Endothelial cell (in vitro differentiated cells): ENCODE measurements around the gene PCNX2. TPM values are rescaled to one million over a fixed set of nuclear protein-coding genes. Genes with fewer than 3 reads are reported as not detected.

Experiments used
- DNase-seq: peaks from one replicate; pipeline ENCODE4 v3.0.0; 2021; ENCODE audit warnings: low spot score
- H3K27ac Mint-ChIP-seq: one replicate; pipeline ENCODE4 v1.8.0; 2021; ENCODE audit warnings: mixed read lengths, inconsistent platforms; ENCODE audit not compliant: unreplicated experiment
- H3K27me3 Mint-ChIP-seq: one replicate; pipeline ENCODE4 v1.8.0; 2021; ENCODE audit warnings: mild to moderate bottlenecking, moderate library complexity, mixed read lengths, inconsistent platforms; ENCODE audit not compliant: unreplicated experiment
- H3K36me3 Mint-ChIP-seq: one replicate; pipeline ENCODE4 v1.8.0; 2021; ENCODE audit warnings: mild to moderate bottlenecking, low read depth, mixed read lengths, inconsistent platforms; ENCODE audit not compliant: unreplicated experiment
- H3K4me1 Mint-ChIP-seq: one replicate; pipeline ENCODE4 v1.8.0; 2021; ENCODE audit warnings: mild to moderate bottlenecking, mixed read lengths, inconsistent platforms; ENCODE audit not compliant: unreplicated experiment
- H3K4me3 Mint-ChIP-seq: one replicate; pipeline ENCODE4 v1.8.0; 2021; ENCODE audit warnings: mild to moderate bottlenecking, mixed read lengths, inconsistent platforms; ENCODE audit not compliant: unreplicated experiment
- H3K9me3 Mint-ChIP-seq: one replicate; pipeline ENCODE4 v1.8.0; 2021; ENCODE audit warnings: mixed read lengths, inconsistent platforms; ENCODE audit not compliant: unreplicated experiment
- CTCF ChIP-seq: fragments of 200-600 bp; sonication (generic); IDR thresholded peaks from one replicate; pipeline ENCODE4 v1.5.0; 2021; ENCODE audit warnings: antibody characterized with exemption; ENCODE audit not compliant: unreplicated experiment
- total RNA-seq: library from RNA; stranded (reverse); fragmentation: NEBNext Ultra II Directional; extraction: Animal tissue kit (Norgen Biotek cat#: 25700); gene quantifications from one replicate; pipeline ENCODE4 v1.2.1, GENCODE V29; 2021; ENCODE audit not compliant: unreplicated experiment

PCNX2 gene
- total RNA-seq, 1 donor from 2014 or later: 24.0 TPM

GRCh38 chr1:233333086-233333485 lies 37.6 kb upstream of the PCNX2 start:
- Mint-ChIP-seq H3K27me3 (peaks cover 8% of the 10 kb centered on the region), H3K36me3 (no peaks in the 10 kb centered on the region), H3K9me3 (no peaks in the 10 kb centered on the region), H3K4me1 (no peaks in the 10 kb centered on the region), H3K4me3 (no peak overlapping the region), H3K27ac (no peak overlapping the region)
- DNase-seq: no peak
- TF ChIP-seq CTCF: no peak

- DNase-seq: no peak
- H3K27ac Mint-ChIP-seq: no peak overlapping the region
- no peak overlapping the region for H3K4me3 Mint-ChIP-seq
- TF ChIP-seq CTCF: no peak
- no peaks in the 10 kb centered on the region for H3K9me3 Mint-ChIP-seq
- no peaks in the 10 kb centered on the region for H3K4me1 Mint-ChIP-seq
- H3K27me3 Mint-ChIP-seq: peaks cover 9% of the 10 kb centered on the region
- H3K36me3 Mint-ChIP-seq: no peaks in the 10 kb centered on the region
Measured at GRCh38 chr1:233331676-233332519, 36.4 kb upstream of the PCNX2 start.

GRCh38 chr1:233328142-233328921 lies 32.8 kb upstream of the PCNX2 start:
- no peaks in the 10 kb centered on the region for H3K4me1 Mint-ChIP-seq
- H3K27me3 Mint-ChIP-seq: peaks cover 12% of the 10 kb centered on the region
- H3K4me3 Mint-ChIP-seq: peak overlapping the region; percentile 85
- H3K27ac Mint-ChIP-seq: no peak overlapping the region
- H3K9me3 Mint-ChIP-seq: no peaks in the 10 kb centered on the region
- no peaks in the 10 kb centered on the region for H3K36me3 Mint-ChIP-seq
- peak; percentile 20 for DNase-seq
- no peak for TF ChIP-seq CTCF

- DNase-seq: no peak
- Mint-ChIP-seq H3K4me3 (peak within 1 kb of the TSS; percentile 86), H3K27me3 (peaks cover 12% of the 10 kb centered on the region), H3K9me3 (no peaks in the 10 kb centered on the region), H3K4me1 (no peaks in the 10 kb centered on the region), H3K36me3 (no peaks in the 10 kb centered on the region), H3K27ac (no peak within 1 kb of the TSS)
- no peak for TF ChIP-seq CTCF
Measured at GRCh38 chr1:233327651-233328141, 32.2 kb upstream of the PCNX2 start, which contains the start of gene MAP3K21. TSS of gene MAP3K21 (plus strand) at chr1:233327724. CDS start at chr1:233328029, 305 bp downstream.
